Activated T-cell treated with anti-CD3 and anti-CD28 coated beads, Interleukin-2, amount 50 U/mL, for 72 hours (primary cell): ENCODE measurements around the gene POLR2M. TPM values are rescaled to one million over a fixed set of nuclear protein-coding genes. Genes with fewer than 3 reads are reported as not detected.

Experiments used
- ATAC-seq, 2 donors: fragments of 150-1000 bp; cut with Tn5 transposase; replicated peaks in 1 of 2; 2 replicates each; pipeline ENCODE4 v1.10.0; 2021; ENCODE audit warnings: moderate library complexity in 2 of 2, mild to moderate bottlenecking in 1 of 2
- DNase-seq, 2 donors: peaks; one replicate each; pipeline ENCODE4 v3.0.0; 2021 to 2022; ENCODE audit warnings: mixed read lengths in 1 of 2
- H3K27ac Mint-ChIP-seq: one replicate; pipeline ENCODE4 v1.8.0; 2022; ENCODE audit warnings: mild to moderate bottlenecking, moderate library complexity, mixed read lengths
- H3K27me3 Mint-ChIP-seq: one replicate; pipeline ENCODE4 v1.8.0; 2022; ENCODE audit warnings: low read depth, mixed read lengths
- H3K36me3 Mint-ChIP-seq, 2 donors: one replicate each; pipeline ENCODE4 v1.8.0; 2022; ENCODE audit warnings: mixed read lengths in 2 of 2, mild to moderate bottlenecking in 1 of 2; ENCODE audit not compliant: insufficient read depth in 2 of 2
- H3K4me1 Mint-ChIP-seq: one replicate; pipeline ENCODE4 v1.8.0; 2022; ENCODE audit warnings: low read depth, mixed read lengths
- H3K4me3 Mint-ChIP-seq, 2 donors: one replicate each; pipeline ENCODE4 v1.8.0; 2022; ENCODE audit warnings: mild to moderate bottlenecking in 2 of 2, mixed read lengths in 2 of 2, moderate library complexity in 2 of 2
- H3K9me3 Mint-ChIP-seq, 2 donors: one replicate each; pipeline ENCODE4 v1.8.0; 2022; ENCODE audit warnings: mixed read lengths in 2 of 2
- total RNA-seq, 2 donors: library from RNA; stranded (reverse); gene quantifications; one replicate each; pipeline ENCODE4 v1.2.3, GENCODE V29; 2022

The POLR2M gene
- total RNA-seq, 2 donors from 2014 or later: 67.1 to 87.9 TPM

- Mint-ChIP-seq H3K27ac (no peak overlapping the region), H3K4me3 (no peak overlapping the region), H3K9me3 (no peaks in the 10 kb centered on the region), H3K4me1 (no peaks in the 10 kb centered on the region), H3K27me3 (no peaks in the 10 kb centered on the region), H3K36me3 (no peaks in the 10 kb centered on the region)
- no peak for ATAC-seq
- DNase-seq: no peak
Observed at GRCh38 chr15:57756466-57756865, 50.0 kb downstream of the POLR2M start.

GRCh38 chr15:57758560-57758959, 52.0 kb downstream of the POLR2M start:
- peaks cover 7% of the 10 kb centered on the region for H3K27me3 Mint-ChIP-seq
- peaks cover 0 to 1% of the 10 kb centered on the region in 2 donors for H3K36me3 Mint-ChIP-seq
- no peaks in the 10 kb centered on the region for H3K9me3 Mint-ChIP-seq

GRCh38 chr15:57761562-57761961, 55.0 kb downstream of the POLR2M start:
- H3K4me3 Mint-ChIP-seq: no peak overlapping the region

More at GRCh38 chr15:57758560-57758959, 52.0 kb downstream of the POLR2M start:
- no peak for DNase-seq
- ATAC-seq: no peak
- Mint-ChIP-seq H3K27ac (no peak overlapping the region), H3K4me1 (no peaks in the 10 kb centered on the region), H3K4me3 (no peak overlapping the region)

GRCh38 chr15:57762302-57762701, 55.8 kb downstream of the POLR2M start:
- no peak overlapping the region for H3K27ac Mint-ChIP-seq

More at GRCh38 chr15:57761562-57761961, 55.0 kb downstream of the POLR2M start:
- Mint-ChIP-seq H3K9me3 (no peaks in the 10 kb centered on the region), H3K27ac (no peak overlapping the region), H3K27me3 (peaks cover 7% of the 10 kb centered on the region), H3K36me3 (peaks cover 0 to 1% of the 10 kb centered on the region in 2 donors), H3K4me1 (no peaks in the 10 kb centered on the region)
- ATAC-seq (no peak), DNase-seq (no peak)

GRCh38 chr15:57763176-57763964, 56.9 kb downstream of the POLR2M start:
- Mint-ChIP-seq H3K4me3 (no peak overlapping the region), H3K4me1 (peaks cover 6% of the 10 kb centered on the region), H3K36me3 (peaks cover 0 to 1% of the 10 kb centered on the region in 2 donors), H3K27me3 (peaks cover 7% of the 10 kb centered on the region), H3K27ac (no peak overlapping the region), H3K9me3 (no peaks in the 10 kb centered on the region)
- no peak for DNase-seq
- no peak for ATAC-seq

More at GRCh38 chr15:57762302-57762701, 55.8 kb downstream of the POLR2M start:
- Mint-ChIP-seq H3K27me3 (peaks cover 7% of the 10 kb centered on the region), H3K9me3 (no peaks in the 10 kb centered on the region), H3K4me1 (no peaks in the 10 kb centered on the region), H3K36me3 (peaks cover 0 to 1% of the 10 kb centered on the region in 2 donors), H3K4me3 (no peak overlapping the region)
- no peak for DNase-seq
- ATAC-seq: no peak

Other genes starting within 250 kb of the POLR2M start
- gene MYZAP, start 114.8 kb upstream of the POLR2M start, total RNA-seq: under 1 TPM in 1 of 2 donors, not detected in 1; 0.24 TPM